Measurements from ENCODE around the gene DR1. TPM values are rescaled to one million over a fixed set of nuclear protein-coding genes. Genes with fewer than 3 reads are reported as not detected.
A peak's percentile ranks its signal among the peaks of the same experiment; 100 is the strongest.

The DR1 gene
- total RNA-seq, 8 experiments from 2014 or later = 43.4 to 121 (median 61.1) TPM

GRCh38 chr1:93324486-93325464 lies 20.9 kb upstream of the DR1 start:
- no peaks in the 10 kb centered on the region for H3K4me1 ChIP-seq (replicated peaks in 1 of 2)
- no peak overlapping the region for H3K4me3 ChIP-seq
- in situ Hi-C loops (cut with MboI; ENCODE audit: low pct_unique_long_range_greater_than_20kb in 2 of 9, low sequenced_read_pairs in 9 of 9, unreplicated experiment in 9 of 9) = loop anchor here in 2 of 9 experiments (25.0 kb wide), 2 partner anchors 263 to 488 kb away; no protein-coding TSS in a partner anchor
- ATAC-seq (replicated peaks in 6 of 8) = peak in 6 of 8 experiments; percentile 21 to 97 (median 89)
- no peak overlapping the region for H3K27ac ChIP-seq
- WGBS, 10 experiments = 12 to 100% (median 69%) methylated on average over 2 to 8 of the region's 8 CpGs

GRCh38 chr1:93328809-93329760 lies 16.6 kb upstream of the DR1 start:
- Histone ChIP-seq H3K27ac (no peak overlapping the region), H3K4me1 (replicated peaks in 1 of 2) (no peaks in the 10 kb centered on the region), H3K4me3 (no peak overlapping the region)
- ATAC-seq (replicated peaks in 6 of 8) = peak in 2 of 8 experiments; percentile 51 to 55
- in situ Hi-C loops (cut with MboI; ENCODE audit: low pct_unique_long_range_greater_than_20kb in 2 of 9, low sequenced_read_pairs in 9 of 9, unreplicated experiment in 9 of 9) = no loop called here
- WGBS, 10 experiments = 10 to 92% (median 61%) methylated on average over 1 to 3 of the region's 3 CpGs; no CpG with 5 or more reads in 1 of the 10 experiments

- no peaks in the 10 kb centered on the region for H3K4me1 ChIP-seq (replicated peaks in 1 of 2)
- in situ Hi-C loops (cut with MboI; ENCODE audit: low pct_unique_long_range_greater_than_20kb in 2 of 9, low sequenced_read_pairs in 9 of 9, unreplicated experiment in 9 of 9) = no loop called here
- no peak overlapping the region for H3K27ac ChIP-seq
- 57 to 100% (median 83%) methylated on average over 1 of the region's 1 CpG; no CpG with 5 or more reads in 3 of the 10 experiments for WGBS, 10 experiments
- H3K4me3 ChIP-seq = no peak overlapping the region
- ATAC-seq (replicated peaks in 6 of 8) = no peak
These were observed 15.5 kb upstream of the DR1 start for GRCh38 chr1:93330196-93330595.

GRCh38 chr1:93330617-93331016 lies 15.1 kb upstream of the DR1 start:
- no peak overlapping the region for H3K4me3 ChIP-seq
- in situ Hi-C loops (cut with MboI; ENCODE audit: low pct_unique_long_range_greater_than_20kb in 2 of 9, low sequenced_read_pairs in 9 of 9, unreplicated experiment in 9 of 9) = no loop called here
- 63 to 100% (median 91%) methylated on average over 1 to 3 of the region's 3 CpGs for WGBS, 10 experiments
- no peak for ATAC-seq (replicated peaks in 6 of 8)
- H3K4me1 ChIP-seq (replicated peaks in 1 of 2) = no peaks in the 10 kb centered on the region
- no peak overlapping the region for H3K27ac ChIP-seq

- WGBS, 10 experiments = 49 to 100% (median 89%) methylated on average over 2 of the region's 2 CpGs; no CpG with 5 or more reads in 1 of the 10 experiments
- H3K27ac ChIP-seq = no peak overlapping the region
- peak in 3 of 8 experiments; percentile 17 to 69 (median 26) for ATAC-seq (replicated peaks in 6 of 8)
- no peak overlapping the region for H3K4me3 ChIP-seq
- H3K4me1 ChIP-seq (replicated peaks in 1 of 2) = no peaks in the 10 kb centered on the region
- in situ Hi-C loops (cut with MboI; ENCODE audit: low pct_unique_long_range_greater_than_20kb in 2 of 9, low sequenced_read_pairs in 9 of 9, unreplicated experiment in 9 of 9) = no loop called here
These were observed 14.3 kb upstream of the DR1 start for GRCh38 chr1:93331412-93331811.

GRCh38 chr1:93332368-93332767 lies 13.3 kb upstream of the DR1 start:
- Histone ChIP-seq H3K4me3 (no peak overlapping the region), H3K27ac (no peak overlapping the region), H3K4me1 (replicated peaks in 1 of 2) (no peaks in the 10 kb centered on the region)
- ATAC-seq (replicated peaks in 6 of 8) = no peak
- in situ Hi-C loops (cut with MboI; ENCODE audit: low pct_unique_long_range_greater_than_20kb in 2 of 9, low sequenced_read_pairs in 9 of 9, unreplicated experiment in 9 of 9) = no loop called here
- 78 to 100% (median 93%) methylated on average over 1 of the region's 1 CpG; no CpG with 5 or more reads in 3 of the 10 experiments for WGBS, 10 experiments

- peak in 3 of 8 experiments; percentile 64 to 100 (median 99) for ATAC-seq (replicated peaks in 6 of 8)
- 16 to 100% (median 80%) methylated on average over 1 to 5 of the region's 5 CpGs; no CpG with 5 or more reads in 2 of the 10 experiments for WGBS, 10 experiments
These were observed 7.1 kb upstream of the DR1 start for GRCh38 chr1:93338387-93339146.

GRCh38 chr1:93339171-93339697 lies 6.5 kb upstream of the DR1 start:
- Histone ChIP-seq H3K4me3 (no peak overlapping the region), H3K4me1 (replicated peaks in 1 of 2) (peaks cover 0 to under 1% of the 10 kb centered on the region in 2 donors), H3K27ac (no peak overlapping the region)
- no peak for ATAC-seq (replicated peaks in 6 of 8)
- whole genome bisulfite sequencing, 10 experiments = 61 to 100% (median 70%) methylated on average over 1 to 3 of the region's 3 CpGs; no CpG with 5 or more reads in 3 of the 10 experiments
- in situ Hi-C loops (cut with MboI; ENCODE audit: low pct_unique_long_range_greater_than_20kb in 2 of 9, low sequenced_read_pairs in 9 of 9, unreplicated experiment in 9 of 9) = no loop called here

More at GRCh38 chr1:93338387-93339146, 7.1 kb upstream of the DR1 start:
- in situ Hi-C loops (cut with MboI; ENCODE audit: low pct_unique_long_range_greater_than_20kb in 2 of 9, low sequenced_read_pairs in 9 of 9, unreplicated experiment in 9 of 9) = no loop called here
- Histone ChIP-seq H3K27ac (no peak overlapping the region), H3K4me3 (no peak overlapping the region), H3K4me1 (replicated peaks in 1 of 2) (no peaks in the 10 kb centered on the region)

- in situ Hi-C loops (cut with MboI; ENCODE audit: low pct_unique_long_range_greater_than_20kb in 2 of 9, low sequenced_read_pairs in 9 of 9, unreplicated experiment in 9 of 9) = no loop called here
- no peak for ATAC-seq (replicated peaks in 6 of 8)
- H3K27ac ChIP-seq = no peak overlapping the region
- H3K4me3 ChIP-seq = no peak overlapping the region
- H3K4me1 ChIP-seq (replicated peaks in 1 of 2) = peaks cover 2 to 3% of the 10 kb centered on the region in 2 donors
These were observed 5.6 kb upstream of the DR1 start for GRCh38 chr1:93340090-93340489.

- H3K4me3 ChIP-seq = peak overlapping the region in 4 of 5 donors; percentile 64 to 95 (median 92)
- 67 to 100% (median 80%) methylated on average over 1 to 6 of the region's 6 CpGs; no CpG with 5 or more reads in 1 of the 10 experiments for WGBS, 10 experiments
- in situ Hi-C loops (cut with MboI; ENCODE audit: low pct_unique_long_range_greater_than_20kb in 2 of 9, low sequenced_read_pairs in 9 of 9, unreplicated experiment in 9 of 9) = no loop called here
These were observed 1.2 kb upstream of the DR1 start for GRCh38 chr1:93344484-93344883.

GRCh38 chr1:93344886-93345632 lies 648 bp upstream of the DR1 start:
- ATAC-seq (replicated peaks in 6 of 8) = peak in 6 of 8 experiments; percentile 4 to 11 (median 6)
- Histone ChIP-seq H3K4me1 (replicated peaks in 1 of 2) (peaks cover 5 to 17% of the 10 kb centered on the region in 2 donors), H3K27ac (peak overlapping the region; percentile 84 to 90), H3K4me3 (peak overlapping the region; percentile 64 to 95 (median 92))
- 0 to 42% (median 17%) methylated on average over 2 to 11 of the region's 12 CpGs for WGBS, 10 experiments
- in situ Hi-C loops (cut with MboI; ENCODE audit: low pct_unique_long_range_greater_than_20kb in 2 of 9, low sequenced_read_pairs in 9 of 9, unreplicated experiment in 9 of 9) = no loop called here

More at GRCh38 chr1:93344484-93344883, 1.2 kb upstream of the DR1 start:
- peaks cover 2 to 11% of the 10 kb centered on the region in 2 donors for H3K4me1 ChIP-seq (replicated peaks in 1 of 2)
- ATAC-seq (replicated peaks in 6 of 8) = no peak
- no peak overlapping the region for H3K27ac ChIP-seq
